B cell (primary cell): ENCODE data around the gene GHRL.

Experiments used
- EZH2 ChIP-seq: IDR thresholded peaks from 2 replicates; pipeline ENCODE4 v1.6.1; 2012; ENCODE audit warnings: borderline replicate concordance, low read depth, mild to moderate bottlenecking, moderate library complexity, low read length; ENCODE audit not compliant: insufficient read depth, poor library complexity, severe bottlenecking
- TF ChIP-seq, protein P1 (sequence below): fragments of 200-600 bp; IDR thresholded peaks from one replicate; pipeline ENCODE4 v1.8.0; 2022; ENCODE audit warnings: antibody characterized with exemption, mild to moderate bottlenecking

DNA sequence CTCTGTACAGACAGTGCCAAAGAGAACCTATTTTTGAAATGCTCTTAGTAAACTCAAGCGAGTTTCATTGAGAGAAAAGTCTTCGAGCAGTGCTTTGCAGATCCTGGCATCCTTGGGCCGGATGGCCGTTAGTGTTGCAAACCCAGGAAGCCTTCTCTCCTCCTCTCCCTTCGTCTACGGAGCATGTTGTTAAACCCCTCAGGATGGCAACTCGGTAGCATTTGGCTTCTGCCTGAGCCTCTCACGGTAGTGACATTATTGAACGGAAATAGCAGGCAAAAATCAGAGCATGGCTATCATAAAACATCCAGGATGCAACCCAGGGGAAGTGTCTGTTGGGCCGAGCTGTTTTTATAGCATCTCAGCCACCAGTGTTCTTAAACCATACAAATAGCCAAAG lies 34.8 kb upstream of the GHRL start:
- no peak for TF ChIP-seq EZH2
- TF ChIP-seq, protein P1, sequence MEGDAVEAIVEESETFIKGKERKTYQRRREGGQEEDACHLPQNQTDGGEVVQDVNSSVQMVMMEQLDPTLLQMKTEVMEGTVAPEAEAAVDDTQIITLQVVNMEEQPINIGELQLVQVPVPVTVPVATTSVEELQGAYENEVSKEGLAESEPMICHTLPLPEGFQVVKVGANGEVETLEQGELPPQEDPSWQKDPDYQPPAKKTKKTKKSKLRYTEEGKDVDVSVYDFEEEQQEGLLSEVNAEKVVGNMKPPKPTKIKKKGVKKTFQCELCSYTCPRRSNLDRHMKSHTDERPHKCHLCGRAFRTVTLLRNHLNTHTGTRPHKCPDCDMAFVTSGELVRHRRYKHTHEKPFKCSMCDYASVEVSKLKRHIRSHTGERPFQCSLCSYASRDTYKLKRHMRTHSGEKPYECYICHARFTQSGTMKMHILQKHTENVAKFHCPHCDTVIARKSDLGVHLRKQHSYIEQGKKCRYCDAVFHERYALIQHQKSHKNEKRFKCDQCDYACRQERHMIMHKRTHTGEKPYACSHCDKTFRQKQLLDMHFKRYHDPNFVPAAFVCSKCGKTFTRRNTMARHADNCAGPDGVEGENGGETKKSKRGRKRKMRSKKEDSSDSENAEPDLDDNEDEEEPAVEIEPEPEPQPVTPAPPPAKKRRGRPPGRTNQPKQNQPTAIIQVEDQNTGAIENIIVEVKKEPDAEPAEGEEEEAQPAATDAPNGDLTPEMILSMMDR = no peak
